ENCODE data around the gene KIF26B. TPM values are rescaled to one million over a fixed set of nuclear protein-coding genes. Genes with fewer than 3 reads are reported as not detected.

Gene KIF26B
- total and polyA plus RNA-seq, 10 of the 15 experiments (the other 5 are each of a cell fraction or from before 2014, with no cell fraction given): 0.35 to 11.6 (median 2.2) TPM

DNA sequence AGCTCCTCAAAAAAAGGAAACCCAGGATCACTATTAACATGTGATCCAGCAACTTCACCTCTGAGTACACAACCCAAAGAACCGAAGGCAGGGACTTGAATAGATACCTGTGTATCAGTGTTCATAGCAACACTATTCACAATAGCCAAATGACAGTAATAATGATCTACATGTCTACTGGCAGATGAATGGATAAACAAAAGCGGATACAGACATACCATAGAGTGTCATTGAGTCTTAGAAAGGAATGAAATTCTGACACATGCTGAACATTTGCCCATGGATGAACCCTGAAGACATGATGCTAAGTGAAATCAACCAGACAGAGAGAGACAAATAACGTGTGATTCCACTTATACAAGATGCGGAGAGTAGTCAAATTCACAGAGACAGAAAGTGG, 564.2 kb downstream of the KIF26B start:
- no TSS peak for BruUV-seq (replicated peaks)
- no peak overlapping the region for H2AFZ ChIP-seq (ENCODE audit: control insufficient read depth, low read depth, low read length)

DNA sequence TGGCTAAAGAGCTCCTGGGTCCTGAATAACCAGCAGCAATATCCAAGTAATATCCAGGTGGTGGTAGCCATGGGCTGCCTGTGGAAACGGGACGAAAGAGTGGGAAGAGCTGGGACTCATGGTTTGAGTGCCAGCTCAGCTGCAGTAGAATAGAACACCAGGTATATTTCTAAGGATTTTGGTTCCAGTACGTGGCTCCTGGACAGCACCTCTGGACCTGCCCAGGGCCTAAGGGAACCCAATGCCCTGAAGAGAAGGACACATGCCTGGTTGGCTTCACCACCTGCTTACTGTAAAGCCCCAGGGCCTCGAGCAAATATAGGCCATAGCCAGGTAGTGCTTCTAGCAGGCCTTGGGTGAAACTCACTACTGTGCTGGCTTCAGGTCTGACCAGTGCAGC, 566.7 kb downstream of the KIF26B start:
- Histone ChIP-seq H3K4me3 (no peak overlapping the region), H3K79me2 (ENCODE audit: control insufficient read depth, insufficient read depth, low read length) (no peaks in the 10 kb centered on the region), H3K27me3 (replicated peaks in 1 of 2; ENCODE audit: control insufficient read depth in 2 of 2, insufficient read depth in 2 of 2, low read length in 1 of 2) (no peaks in the 10 kb centered on the region), H3K4me1 (ENCODE audit: control insufficient read depth, insufficient read depth, low read length) (no peaks in the 10 kb centered on the region), H4K20me1 (ENCODE audit: control insufficient read depth, insufficient read depth) (no peaks in the 10 kb centered on the region), H3K4me2 (ENCODE audit: control insufficient read depth, insufficient read depth) (no peak overlapping the region), H3K36me3 (ENCODE audit: control insufficient read depth in 2 of 2, insufficient read depth in 2 of 2, low read length in 1 of 2) (no peaks in the 10 kb centered on the region), H3K27ac (ENCODE audit: control insufficient read depth, insufficient read depth) (no peak overlapping the region), H3K9ac (ENCODE audit: control insufficient read depth, insufficient read depth, low read length) (no peak overlapping the region), H2AFZ (ENCODE audit: control insufficient read depth, low read depth, low read length) (no peak overlapping the region), H3K9me3 (replicated peaks; ENCODE audit: control insufficient read depth, insufficient read depth, low read length) (no peaks in the 10 kb centered on the region)
- in situ Hi-C loops (cut with MboI): no loop called here
- DNase-seq (ENCODE audit: low read depth, low spot score) (no peak), FAIRE-seq (no peak), ATAC-seq (no peak)
- no TSS peak for BruUV-seq (replicated peaks)
- 24% methylated on average over 4 of the region's 4 CpGs for WGBS (ENCODE audit: insufficient coverage, insufficient replicate concordance, low lambda C conversion rate, missing lambda C conversion rate)
- SMC1A ChIA-PET (ENCODE audit: uncharacterized antibody, unreplicated experiment): interaction anchor here (0.6 to 1.1 kb wide), 2 partner anchors 13 to 1776 kb away, joined by 3 to 4 read pairs; no protein-coding TSS in a partner anchor
- POLR2A ChIA-PET: no interaction called here
- RAD21 ChIA-PET (ENCODE audit: unreplicated experiment): no interaction called here
- CTCF ChIA-PET: no interaction called here
- intact Hi-C loops (cut with micrococcal nuclease; ENCODE audit: unreplicated experiment): no loop called here
- no peak for TF ChIP-seq CBFB (IDR thresholded peaks at IDR 0.05; ENCODE audit: low read depth)
- no peak for TF ChIP-seq PML (IDR thresholded peaks at IDR 0.05; ENCODE audit: low read length)
- TF ChIP-seq NFXL1 (IDR thresholded peaks at IDR 0.05; ENCODE audit: borderline replicate concordance): no peak
- no peak for TF ChIP-seq IKZF1 (conservative IDR thresholded peaks at IDR 0.05)
- TF ChIP-seq ZNF217 (IDR thresholded peaks at IDR 0.05): no peak
- TF ChIP-seq, protein P1, sequence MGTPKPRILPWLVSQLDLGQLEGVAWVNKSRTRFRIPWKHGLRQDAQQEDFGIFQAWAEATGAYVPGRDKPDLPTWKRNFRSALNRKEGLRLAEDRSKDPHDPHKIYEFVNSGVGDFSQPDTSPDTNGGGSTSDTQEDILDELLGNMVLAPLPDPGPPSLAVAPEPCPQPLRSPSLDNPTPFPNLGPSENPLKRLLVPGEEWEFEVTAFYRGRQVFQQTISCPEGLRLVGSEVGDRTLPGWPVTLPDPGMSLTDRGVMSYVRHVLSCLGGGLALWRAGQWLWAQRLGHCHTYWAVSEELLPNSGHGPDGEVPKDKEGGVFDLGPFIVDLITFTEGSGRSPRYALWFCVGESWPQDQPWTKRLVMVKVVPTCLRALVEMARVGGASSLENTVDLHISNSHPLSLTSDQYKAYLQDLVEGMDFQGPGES (IDR thresholded peaks at IDR 0.05): no peak
- TF ChIP-seq CBX3 (IDR thresholded peaks at IDR 0.05; ENCODE audit: borderline replicate concordance, low read depth): no peak
- no peak for TF ChIP-seq ZNF207 (IDR thresholded peaks at IDR 0.05; ENCODE audit: borderline replicate concordance)
- TF ChIP-seq WRNIP1 (IDR thresholded peaks at IDR 0.05; ENCODE audit: borderline replicate concordance, low read depth, low read length): no peak
- TF ChIP-seq DPF2 (IDR thresholded peaks at IDR 0.05): no peak
- no peak for TF ChIP-seq FOXM1 (IDR thresholded peaks at IDR 0.05; ENCODE audit: low read depth, low read length)
- TF ChIP-seq, protein P2, sequence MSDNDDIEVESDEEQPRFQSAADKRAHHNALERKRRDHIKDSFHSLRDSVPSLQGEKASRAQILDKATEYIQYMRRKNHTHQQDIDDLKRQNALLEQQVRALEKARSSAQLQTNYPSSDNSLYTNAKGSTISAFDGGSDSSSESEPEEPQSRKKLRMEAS (IDR thresholded peaks at IDR 0.05; ENCODE audit: low read depth, low read length): no peak

More for the DNA sequence above, 564.2 kb downstream of the KIF26B start:
- DNase-seq (ENCODE audit: low read depth, low spot score) (no peak), FAIRE-seq (no peak), ATAC-seq (no peak)
- Histone ChIP-seq H3K9me3 (replicated peaks; ENCODE audit: control insufficient read depth, insufficient read depth, low read length) (no peaks in the 10 kb centered on the region), H3K79me2 (ENCODE audit: control insufficient read depth, insufficient read depth, low read length) (no peaks in the 10 kb centered on the region), H3K4me3 (no peak overlapping the region), H3K4me1 (ENCODE audit: control insufficient read depth, insufficient read depth, low read length) (no peaks in the 10 kb centered on the region), H3K27me3 (replicated peaks in 1 of 2; ENCODE audit: control insufficient read depth in 2 of 2, insufficient read depth in 2 of 2, low read length in 1 of 2) (no peaks in the 10 kb centered on the region), H3K9ac (ENCODE audit: control insufficient read depth, insufficient read depth, low read length) (no peak overlapping the region), H4K20me1 (ENCODE audit: control insufficient read depth, insufficient read depth) (no peaks in the 10 kb centered on the region), H3K4me2 (ENCODE audit: control insufficient read depth, insufficient read depth) (no peak overlapping the region), H3K36me3 (ENCODE audit: control insufficient read depth in 2 of 2, insufficient read depth in 2 of 2, low read length in 1 of 2) (no peaks in the 10 kb centered on the region), H3K27ac (ENCODE audit: control insufficient read depth, insufficient read depth) (no peak overlapping the region)
- CTCF ChIA-PET: no interaction called here
- intact Hi-C loops (cut with micrococcal nuclease; ENCODE audit: unreplicated experiment) (no loop called here), in situ Hi-C loops (cut with MboI) (no loop called here)
- RAD21 ChIA-PET (ENCODE audit: unreplicated experiment): no interaction called here
- TF ChIP-seq NR2C1 (IDR thresholded peaks at IDR 0.05) (no peak), HDAC6 (IDR thresholded peaks at IDR 0.05; ENCODE audit: unreplicated experiment) (no peak), NR2F1 (conservative IDR thresholded peaks at IDR 0.05) (no peak), SMARCA5 (IDR thresholded peaks at IDR 0.05) (no peak), SMC3 (IDR thresholded peaks at IDR 0.05; ENCODE audit: borderline replicate concordance, low read length) (no peak), HCFC1 (IDR thresholded peaks at IDR 0.05; ENCODE audit: low read length) (no peak)
- TF ChIP-seq, protein P3, sequence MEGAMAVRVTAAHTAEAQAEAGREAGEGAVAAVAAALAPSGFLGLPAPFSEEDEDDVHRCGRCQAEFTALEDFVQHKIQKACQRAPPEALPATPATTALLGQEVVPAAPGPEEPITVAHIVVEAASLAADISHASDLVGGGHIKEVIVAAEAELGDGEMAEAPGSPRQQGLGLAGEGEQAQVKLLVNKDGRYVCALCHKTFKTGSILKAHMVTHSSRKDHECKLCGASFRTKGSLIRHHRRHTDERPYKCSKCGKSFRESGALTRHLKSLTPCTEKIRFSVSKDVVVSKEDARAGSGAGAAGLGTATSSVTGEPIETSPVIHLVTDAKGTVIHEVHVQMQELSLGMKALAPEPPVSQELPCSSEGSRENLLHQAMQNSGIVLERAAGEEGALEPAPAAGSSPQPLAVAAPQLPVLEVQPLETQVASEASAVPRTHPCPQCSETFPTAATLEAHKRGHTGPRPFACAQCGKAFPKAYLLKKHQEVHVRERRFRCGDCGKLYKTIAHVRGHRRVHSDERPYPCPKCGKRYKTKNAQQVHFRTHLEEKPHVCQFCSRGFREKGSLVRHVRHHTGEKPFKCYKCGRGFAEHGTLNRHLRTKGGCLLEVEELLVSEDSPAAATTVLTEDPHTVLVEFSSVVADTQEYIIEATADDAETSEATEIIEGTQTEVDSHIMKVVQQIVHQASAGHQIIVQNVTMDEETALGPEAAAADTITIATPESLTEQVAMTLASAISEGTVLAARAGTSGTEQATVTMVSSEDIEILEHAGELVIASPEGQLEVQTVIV (IDR thresholded peaks at IDR 0.05; ENCODE audit: borderline replicate concordance, partially characterized antibody): no peak
- SMC1A ChIA-PET (ENCODE audit: uncharacterized antibody, unreplicated experiment): no interaction called here
- 64% methylated on average over 4 of the region's 4 CpGs for WGBS (ENCODE audit: insufficient coverage, insufficient replicate concordance, low lambda C conversion rate, missing lambda C conversion rate)
- POLR2A ChIA-PET: no interaction called here
